Activated T-cell treated with anti-CD3 and anti-CD28 coated beads for 1 hour (primary cell): ENCODE measurements around the gene IKZF2.
"Not testable (repeated sequence)": the region's sequence is repeated elsewhere in the genome, so short reads cannot be mapped to it uniquely, and the experiment has no call there.

ENCODE experiments used
- DNase-seq: peaks from one replicate; pipeline ENCODE4 v3.0.0-alpha.2; 2020; ENCODE audit warnings: low read depth

IKZF2 gene

DNA sequence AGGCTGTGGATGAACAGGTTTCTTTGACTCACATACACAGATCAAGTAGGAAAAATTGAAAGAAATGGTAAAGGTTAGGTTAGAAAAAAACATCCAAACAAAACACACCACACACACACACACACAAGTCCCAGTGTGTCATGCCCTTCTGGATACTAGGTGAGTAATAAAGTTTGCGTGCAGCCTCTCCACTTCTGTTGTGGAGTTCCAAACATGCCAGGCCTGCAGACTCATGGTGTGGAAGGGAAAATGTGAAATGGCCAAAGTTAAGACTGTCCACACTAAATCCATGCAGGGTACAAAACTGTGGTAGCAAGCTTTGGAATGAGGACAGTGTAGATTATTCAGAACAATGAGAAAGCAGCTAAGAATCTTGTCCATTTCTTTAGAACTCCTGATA is 114.6 kb downstream of the IKZF2 start:
- DNase-seq, result no peak

DNA sequence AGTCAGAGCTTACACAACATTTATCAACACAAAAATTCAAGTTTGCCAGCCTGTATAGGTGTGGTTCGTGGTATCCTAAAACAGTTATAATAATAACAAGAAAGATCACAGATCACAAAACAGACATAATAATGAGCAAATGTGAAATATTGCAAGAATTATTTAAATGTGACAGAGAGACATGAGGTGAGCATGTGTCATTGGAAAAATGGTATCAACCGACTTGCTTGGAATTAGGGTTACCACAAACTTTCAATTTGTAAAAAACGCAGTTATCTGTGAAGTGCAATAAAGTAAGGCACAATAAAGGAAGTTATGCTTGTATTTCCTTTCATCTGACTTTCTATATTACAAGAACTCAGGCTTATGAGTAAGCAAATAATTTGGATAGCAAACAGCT is 116.8 kb downstream of the IKZF2 start:
- no peak for DNase-seq

DNA sequence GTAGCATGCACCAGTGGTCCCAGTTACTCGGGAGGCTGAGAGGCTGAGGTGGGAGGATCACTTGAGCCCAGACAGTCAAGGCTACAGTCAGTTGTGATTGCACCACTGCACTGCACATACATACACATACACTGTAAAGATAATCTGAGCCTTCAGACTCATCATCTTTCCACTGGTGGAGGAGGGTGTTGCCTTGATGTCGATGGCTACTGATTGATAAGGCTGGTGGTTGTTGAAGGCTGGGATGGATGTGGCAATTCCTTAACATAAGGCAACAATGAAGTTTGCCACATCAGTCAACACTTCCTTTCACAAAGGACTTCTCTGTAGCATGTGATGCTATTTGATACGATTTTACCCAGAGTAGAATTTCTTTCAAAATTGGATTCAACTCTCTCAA is 118.8 kb downstream of the IKZF2 start:
- DNase-seq, result no peak

GRCh38 chr2:213022987-213023386 is 128.4 kb downstream of the IKZF2 start:
- no peak for DNase-seq

GRCh38 chr2:213021971-213022899 is 129.2 kb downstream of the IKZF2 start:
- DNase-seq, result no peak

GRCh38 chr2:213020913-213021312 is 130.5 kb downstream of the IKZF2 start:
- DNase-seq, result not testable (repeated sequence)

DNA sequence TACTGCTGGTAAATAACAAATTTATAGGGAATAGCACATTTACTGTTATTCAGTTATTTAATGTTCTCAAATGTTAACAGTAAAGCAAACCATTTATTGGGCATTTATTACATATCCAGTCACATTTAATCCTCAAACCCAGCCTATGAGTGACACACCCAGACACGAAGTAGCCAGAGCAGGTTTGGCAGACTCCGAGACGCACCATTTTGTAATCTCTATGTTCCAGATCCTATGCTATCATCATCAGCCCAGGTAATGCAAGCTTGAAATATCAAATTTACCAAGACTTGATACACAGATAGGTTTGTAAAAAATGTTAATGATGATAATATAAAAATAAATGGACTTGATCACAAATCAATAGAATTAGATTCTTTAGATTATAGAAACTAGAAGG is 131.1 kb downstream of the IKZF2 start:
- DNase-seq, result no peak

GRCh38 chr2:213019368-213019767 is 132.0 kb downstream of the IKZF2 start:
- DNase-seq, result no peak

GRCh38 chr2:213018340-213018901 is 133.0 kb downstream of the IKZF2 start:
- DNase-seq, result no peak

DNA sequence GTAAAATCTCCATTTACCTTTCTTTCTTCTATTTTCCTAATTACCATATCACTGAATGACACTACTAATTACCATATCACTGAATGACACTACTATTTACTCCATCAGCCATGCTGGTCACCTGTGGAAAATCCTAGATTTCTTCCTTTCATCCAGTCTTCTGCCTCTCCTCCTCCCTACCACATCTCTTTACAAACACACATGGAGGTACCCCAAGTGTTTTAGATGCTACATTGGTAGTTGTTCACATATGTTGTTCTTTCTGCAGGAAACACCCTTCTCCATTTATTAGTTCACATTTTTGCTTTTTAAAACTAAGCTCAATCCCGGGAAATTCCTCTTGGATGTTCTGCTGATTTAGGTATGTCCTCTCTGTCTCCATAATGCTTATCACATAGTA is 134.0 kb downstream of the IKZF2 start:
- DNase-seq, result no peak

DNA sequence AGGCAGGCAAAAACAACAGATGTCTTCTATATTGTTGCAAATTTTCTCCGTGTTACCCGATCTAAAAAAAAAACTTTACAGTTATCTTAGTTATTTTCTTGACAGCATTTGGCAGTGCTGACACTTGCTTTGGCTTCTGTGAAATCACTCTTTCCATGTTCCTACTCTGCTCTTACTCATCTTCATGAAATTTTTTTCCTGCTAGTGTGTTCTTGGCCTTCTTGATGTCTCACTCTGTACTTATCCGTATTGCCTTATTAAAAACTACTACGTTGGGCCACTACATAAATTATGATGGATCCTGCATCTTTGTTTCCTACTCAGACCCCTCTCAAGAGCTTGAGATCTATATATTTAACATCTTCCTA is 134.4 kb downstream of the IKZF2 start:
- DNase-seq, result no peak

DNA sequence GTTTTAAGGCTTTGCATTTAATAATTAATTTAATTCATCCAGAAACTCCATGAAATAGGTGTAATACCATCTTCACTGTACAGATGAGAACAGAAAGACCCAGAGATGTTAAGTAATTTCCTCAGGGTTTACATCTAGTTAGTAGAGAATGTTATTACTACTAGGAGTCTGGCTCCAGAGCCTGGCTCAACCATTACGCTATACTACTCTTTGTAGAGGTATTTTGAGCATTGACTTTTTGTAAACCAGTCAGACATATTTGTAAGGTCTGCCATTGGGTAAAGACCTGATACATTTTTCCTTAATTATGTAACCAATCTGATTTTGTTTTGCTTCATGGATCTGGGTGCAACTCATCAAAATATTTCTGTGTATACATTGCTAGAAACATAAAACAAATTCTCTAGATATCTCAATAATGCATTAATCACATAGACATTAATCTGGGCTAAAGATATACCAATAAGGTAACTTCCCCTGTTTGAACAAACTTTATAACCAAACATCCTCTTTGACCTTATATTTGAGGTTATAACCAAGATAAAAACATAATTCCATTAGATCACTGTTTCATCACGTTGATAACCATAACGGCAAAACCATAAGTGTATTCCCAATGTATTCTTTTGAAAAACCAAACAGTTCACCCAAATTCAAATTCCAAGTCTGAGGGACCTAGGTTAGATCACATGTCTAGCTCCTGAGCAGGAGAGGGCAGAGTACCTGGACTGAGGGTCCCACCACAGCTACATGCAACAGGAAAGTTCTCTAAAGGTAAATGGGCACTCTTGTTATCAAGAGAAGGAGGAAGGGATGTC is 135.0 kb downstream of the IKZF2 start:
- no peak for DNase-seq

DNA sequence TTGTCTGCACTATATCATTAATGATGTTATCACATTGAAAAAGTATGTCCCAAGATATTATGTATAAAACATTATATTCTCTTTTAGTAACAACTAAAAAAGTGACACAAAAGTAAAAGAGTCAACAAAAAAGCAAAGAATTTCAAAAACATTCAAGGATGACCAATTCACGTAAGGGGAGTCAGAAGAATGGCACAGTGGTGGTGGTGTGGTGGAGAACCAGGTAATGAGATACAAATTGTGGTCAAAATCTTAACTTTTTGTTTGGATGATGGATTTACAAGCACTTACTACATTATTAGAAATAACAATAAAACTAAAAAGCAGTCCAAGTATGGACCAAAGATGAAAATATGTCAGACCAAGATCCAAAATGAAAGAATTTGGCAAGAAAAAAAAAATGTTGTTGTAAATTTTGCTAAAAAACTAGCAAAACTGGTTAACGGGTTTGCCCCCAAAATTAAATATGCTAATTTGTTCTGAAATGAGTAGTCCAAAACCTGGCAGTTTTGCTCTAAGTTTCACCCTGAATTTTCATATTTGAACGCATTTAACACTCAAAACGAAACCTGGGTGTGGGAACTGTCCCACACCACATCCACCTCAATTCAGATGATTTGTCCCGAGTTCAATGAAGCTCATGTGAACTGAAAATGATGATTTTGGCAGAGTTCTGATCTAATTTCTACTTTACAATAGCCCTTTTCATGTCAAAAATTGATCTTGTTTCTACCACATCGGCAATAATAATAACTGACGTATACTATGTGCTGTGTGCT is 135.8 kb downstream of the IKZF2 start:
- DNase-seq, result no peak

DNA sequence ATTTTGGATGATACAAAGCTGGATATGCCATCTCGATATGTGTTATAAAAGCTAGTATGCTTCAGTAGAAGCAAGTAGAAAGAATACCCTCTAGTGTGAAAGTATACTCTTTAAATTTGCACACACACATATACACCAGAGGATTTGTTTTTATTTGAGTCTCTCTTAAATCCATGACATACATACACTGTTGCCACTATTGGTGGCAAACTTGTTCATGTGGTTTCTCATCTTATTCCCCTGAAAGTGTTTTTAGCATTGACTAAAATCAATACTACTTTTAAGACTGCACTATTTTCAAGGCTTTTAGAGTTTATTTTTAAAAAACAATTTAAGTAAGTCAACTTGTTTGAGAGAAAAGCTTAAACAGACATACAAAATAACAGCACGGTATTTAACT is 137.4 kb downstream of the IKZF2 start:
- DNase-seq, result no peak

GRCh38 chr2:213011505-213011904 is 139.9 kb downstream of the IKZF2 start:
- DNase-seq, result no peak

- DNase-seq, result no peak
Measured at GRCh38 chr2:213010106-213010779, 141.2 kb downstream of the IKZF2 start.

GRCh38 chr2:213007290-213007838 is 144.0 kb downstream of the IKZF2 start:
- DNase-seq, result no peak

GRCh38 chr2:213004197-213004821 is 147.1 kb downstream of the IKZF2 start:
- no peak for DNase-seq

- DNase-seq, result no peak
Measured at GRCh38 chr2:213002383-213002782, 149.0 kb downstream of the IKZF2 start.

DNA sequence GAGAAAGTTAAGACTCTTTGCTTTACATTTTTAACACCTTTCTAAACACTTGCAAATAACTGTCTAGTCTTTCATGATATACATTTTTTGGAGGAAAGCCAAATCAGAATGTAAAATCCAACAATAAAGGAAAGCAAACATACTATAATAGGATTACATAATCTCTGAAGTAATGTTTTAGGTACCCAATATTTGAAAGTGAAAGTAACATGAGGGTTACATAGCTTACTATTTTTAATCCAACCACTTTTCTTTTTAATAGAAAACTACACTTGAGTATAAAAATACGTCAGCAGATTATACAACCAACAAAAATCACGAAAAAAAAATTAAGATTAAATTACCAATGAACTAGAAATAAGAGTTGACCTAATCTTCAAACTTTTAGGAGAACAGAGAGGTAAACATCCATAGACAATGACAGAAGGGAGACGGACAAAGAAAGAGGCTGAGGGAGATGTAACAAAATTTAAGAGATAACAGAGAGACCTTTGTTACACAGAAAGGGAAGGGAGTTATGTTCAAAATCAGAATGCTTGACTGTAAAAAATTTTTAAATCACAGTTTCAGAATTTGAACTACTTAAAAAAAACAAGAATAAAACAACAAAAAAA is 150.0 kb downstream of the IKZF2 start:
- no peak for DNase-seq
